B cell (primary cell): ENCODE data around the gene STK24. TPM values are rescaled to one million over a fixed set of nuclear protein-coding genes. Genes with fewer than 3 reads are reported as not detected.

Source experiments
- ATAC-seq: fragments of 200-7000 bp; cut with Tn5 transposase; one replicate; pipeline ENCODE4 v1.10.0; 2021; ENCODE audit warnings: low read depth, mild to moderate bottlenecking, moderate number of reproducible peaks, moderate library complexity
- CTCF ChIA-PET: fragments of 350-600 bp; sonication (Branson Sonifier 250); formaldehyde crosslinking; loops from one replicate; lab custom pipeline; 2021; ENCODE audit warnings: antibody characterized with exemption, inconsistent platforms; lab: Charles Lee
- POLR2A ChIA-PET: fragments of 350-600 bp; sonication (Branson Sonifier 250); formaldehyde crosslinking; loops from one replicate; lab custom pipeline; 2021; ENCODE audit warnings: antibody characterized with exemption; lab: Charles Lee
- DNase-seq: peaks from one replicate; pipeline ENCODE4 v3.0.0; 2013
- H2AFZ ChIP-seq: 2 replicates; pipeline ENCODE4 v1.6.1; 2012; ENCODE audit warnings: mild to moderate bottlenecking, low read depth, low read length; ENCODE audit not compliant: insufficient read depth, poor library complexity, severe bottlenecking
- H3K27ac ChIP-seq, 2 donors: 1 replicate in 1 of 2; 2 replicates in 1 of 2; pipeline ENCODE4 v1.5.1; 2012 to 2013; ENCODE audit warnings: low read length in 2 of 2, mild to moderate bottlenecking in 2 of 2, moderate library complexity in 1 of 2
- H3K27me3 ChIP-seq, 4 experiments: fragments of 200-600 bp in 1 of 4; sonication (generic) in 1 of 4; replicated peaks in 1 of 4; 1 replicate in 2 of 4; 2 replicates in 2 of 4; pipeline versions ENCODE4 v1.6.1 to v1.7.0; 2013 to 2016; ENCODE audit warnings: low read length in 3 of 4, mild to moderate bottlenecking in 2 of 4, mixed read lengths in 1 of 4, moderate library complexity in 1 of 4; ENCODE audit not compliant: insufficient read depth in 4 of 4, control insufficient read depth in 3 of 4; ENCODE audit errors: control extremely low read depth in 1 of 4
- H3K36me3 ChIP-seq, 2 experiments: replicated peaks in 1 of 2; 1 replicate in 1 of 2; 2 replicates in 1 of 2; pipeline versions ENCODE4 v1.6.1 to v1.7.1; 2013; ENCODE audit warnings: low read length in 1 of 2; ENCODE audit not compliant: insufficient read depth in 2 of 2, control insufficient read depth in 1 of 2; ENCODE audit errors: control extremely low read depth in 1 of 2, extremely low read depth in 1 of 2
- H3K4me1 ChIP-seq, 2 donors: fragments of 200-600 bp in 1 of 2; sonication (generic) in 1 of 2; 1 replicate in 1 of 2; 2 replicates in 1 of 2; pipeline versions ENCODE4 v1.5.1 to v1.6.1; 2013 to 2017; ENCODE audit warnings: low read length in 2 of 2; ENCODE audit not compliant: control insufficient read depth in 2 of 2, insufficient read depth in 2 of 2
- H3K4me2 ChIP-seq: replicated peaks from 2 replicates; pipeline ENCODE3; 2012; ENCODE audit warnings: mild to moderate bottlenecking, low read depth, low read length; ENCODE audit not compliant: poor library complexity, severe bottlenecking
- H3K4me3 ChIP-seq, 5 experiments: fragments of 200-600 bp in 1 of 5; sonication (generic) in 1 of 5; 1 replicate in 3 of 5; 2 replicates in 2 of 5; pipeline versions ENCODE4 v1.5.1 to v1.7.0; 2011 to 2016; ENCODE audit warnings: low read length in 4 of 5, mild to moderate bottlenecking in 4 of 5, low read depth in 2 of 5, control low read depth in 1 of 5, moderate library complexity in 1 of 5; ENCODE audit not compliant: insufficient read depth in 1 of 5; ENCODE audit errors: control extremely low read depth in 1 of 5, extremely low read depth in 1 of 5
- H3K79me2 ChIP-seq: fragments of 200-600 bp; sonication (generic); one replicate; pipeline ENCODE4 v1.6.0; 2016; ENCODE audit warnings: low read length; ENCODE audit not compliant: control insufficient read depth, insufficient read depth
- H3K9ac ChIP-seq: fragments of 200-600 bp; sonication (generic); 2 replicates; pipeline ENCODE4 v1.6.1; 2017; ENCODE audit warnings: mild to moderate bottlenecking, low read length, moderate library complexity
- H3K9me3 ChIP-seq, 3 donors: one replicate each; pipeline versions ENCODE4 v1.6.1 to v1.7.1; 2013; ENCODE audit warnings: low read length in 2 of 3; ENCODE audit not compliant: control insufficient read depth in 2 of 3, insufficient read depth in 1 of 3; ENCODE audit errors: control extremely low read depth in 1 of 3
- H4K20me1 ChIP-seq: 2 replicates; pipeline ENCODE4 v1.6.0; 2012; ENCODE audit warnings: mild to moderate bottlenecking, low read length; ENCODE audit not compliant: insufficient read depth, control insufficient read depth, poor library complexity, severe bottlenecking
- H3K27ac Mint-ChIP-seq: one replicate; pipeline ENCODE4 v1.8.0; 2021; ENCODE audit warnings: mixed read lengths
- H3K27me3 Mint-ChIP-seq: one replicate; pipeline ENCODE4 v1.8.0; 2021; ENCODE audit warnings: mixed read lengths
- H3K4me1 Mint-ChIP-seq: one replicate; pipeline ENCODE4 v1.8.0; 2021; ENCODE audit warnings: mixed read lengths
- H3K4me3 Mint-ChIP-seq: one replicate; pipeline ENCODE4 v1.8.0; 2021; ENCODE audit warnings: mixed read lengths
- H3K9me3 Mint-ChIP-seq: one replicate; pipeline ENCODE4 v1.8.0; 2022; ENCODE audit warnings: mixed read lengths; ENCODE audit not compliant: insufficient read depth
- EZH2 ChIP-seq: IDR thresholded peaks from 2 replicates; pipeline ENCODE4 v1.6.1; 2012; ENCODE audit warnings: borderline replicate concordance, low read depth, mild to moderate bottlenecking, moderate library complexity, low read length; ENCODE audit not compliant: insufficient read depth, poor library complexity, severe bottlenecking
- WGBS: methylation state at CpG from one replicate; pipeline ENCODE4 v1.1.5; 2013; ENCODE audit warnings: missing lambda C conversion rate; ENCODE audit not compliant: insufficient coverage; 5-methylcytosine and 5-hydroxymethylcytosine counted together
- intact Hi-C: fragments of 100-400 bp; cut with micrococcal nuclease; formaldehyde crosslinking; loops from one replicate; pipeline ENCODE4 v1.10.0; 2022
- polyA plus RNA-seq: library from polyadenylated mRNA; depleted of rRNA; stranded (reverse); fragments of >200 nt; gene quantifications from 2 replicates; pipeline ENCODE4 v1.2.3, GENCODE V29; 2012
- total RNA-seq, 2 donors: library from RNA; stranded (reverse); fragments of 120-200 nt in 1 of 2; gene quantifications; 1 replicate in 1 of 2; 2 replicates in 1 of 2; pipeline versions ENCODE4 v1.2.3 to v1.2.4, GENCODE V29; 2013 to 2022
- TF ChIP-seq, protein P1 (sequence below): fragments of 200-600 bp; IDR thresholded peaks from one replicate; pipeline ENCODE4 v1.8.0; 2022; ENCODE audit warnings: antibody characterized with exemption, mild to moderate bottlenecking

The STK24 gene
- total and polyA plus RNA-seq, 2 donors (not counting 1 experiment from before 2014, with no cell fraction given) = 47.2 to 117 TPM

DNA sequence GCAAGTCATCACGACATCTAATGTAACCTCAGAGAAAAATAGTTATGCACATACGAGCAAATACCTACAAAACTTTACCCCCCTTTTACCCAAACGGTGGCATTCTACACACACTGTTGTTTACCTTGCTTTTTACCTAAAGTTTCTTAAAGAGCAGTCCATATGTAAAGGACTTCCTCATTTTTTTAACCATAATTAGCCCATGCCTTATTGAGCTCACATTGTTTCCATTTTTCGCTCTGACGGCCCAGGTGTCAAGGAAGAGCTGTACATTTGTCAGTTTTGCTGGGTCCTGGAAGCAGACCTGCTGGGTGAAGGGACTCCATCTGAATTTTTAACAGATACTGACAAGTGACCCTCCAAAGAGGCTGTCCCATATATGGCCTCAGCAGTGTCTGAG lies 89.4 kb downstream of the STK24 start:
- TF ChIP-seq, protein P1, sequence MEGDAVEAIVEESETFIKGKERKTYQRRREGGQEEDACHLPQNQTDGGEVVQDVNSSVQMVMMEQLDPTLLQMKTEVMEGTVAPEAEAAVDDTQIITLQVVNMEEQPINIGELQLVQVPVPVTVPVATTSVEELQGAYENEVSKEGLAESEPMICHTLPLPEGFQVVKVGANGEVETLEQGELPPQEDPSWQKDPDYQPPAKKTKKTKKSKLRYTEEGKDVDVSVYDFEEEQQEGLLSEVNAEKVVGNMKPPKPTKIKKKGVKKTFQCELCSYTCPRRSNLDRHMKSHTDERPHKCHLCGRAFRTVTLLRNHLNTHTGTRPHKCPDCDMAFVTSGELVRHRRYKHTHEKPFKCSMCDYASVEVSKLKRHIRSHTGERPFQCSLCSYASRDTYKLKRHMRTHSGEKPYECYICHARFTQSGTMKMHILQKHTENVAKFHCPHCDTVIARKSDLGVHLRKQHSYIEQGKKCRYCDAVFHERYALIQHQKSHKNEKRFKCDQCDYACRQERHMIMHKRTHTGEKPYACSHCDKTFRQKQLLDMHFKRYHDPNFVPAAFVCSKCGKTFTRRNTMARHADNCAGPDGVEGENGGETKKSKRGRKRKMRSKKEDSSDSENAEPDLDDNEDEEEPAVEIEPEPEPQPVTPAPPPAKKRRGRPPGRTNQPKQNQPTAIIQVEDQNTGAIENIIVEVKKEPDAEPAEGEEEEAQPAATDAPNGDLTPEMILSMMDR = no peak
- TF ChIP-seq EZH2 = no peak
- peaks cover 89% of the 10 kb centered on the region for H3K4me1 Mint-ChIP-seq
- Histone ChIP-seq H3K4me3 (no peak overlapping the region), H2AFZ (no peak overlapping the region), H3K27me3 (no peaks in the 10 kb centered on the region), H4K20me1 (peaks cover 99% of the 10 kb centered on the region), H3K27ac (no peak overlapping the region), H3K9ac (peak overlapping the region; percentile 26), H3K9me3 (no peaks in the 10 kb centered on the region), H3K79me2 (peaks cover 100% of the 10 kb centered on the region), H3K4me1 (peaks cover 46 to 71% of the 10 kb centered on the region in 2 donors), H3K4me2 (peak overlapping the region; percentile 59), H3K36me3 (peaks cover 0 to 7% of the 10 kb centered on the region in 2 experiments)
- H3K27me3 Mint-ChIP-seq = no peaks in the 10 kb centered on the region
- H3K27ac Mint-ChIP-seq = peak overlapping the region; percentile 22
- ChIA-PET POLR2A (interaction anchor here (0.6 to 1.0 kb wide), 3 partner anchors 22 to 70 kb away, joined by 4 read pairs; no protein-coding TSS in a partner anchor), CTCF (interaction anchor here (0.6 to 4.0 kb wide), 4 partner anchors 32 to 191 kb away, joined by 3 to 23 read pairs (median 4); no protein-coding TSS in a partner anchor)
- no CpG with 5 or more reads among the region's 5 CpGs for WGBS
- peak; percentile 45 for DNase-seq
- ATAC-seq = peak; percentile 28
- H3K4me3 Mint-ChIP-seq = peak overlapping the region; percentile 43
- H3K9me3 Mint-ChIP-seq = no peaks in the 10 kb centered on the region
- intact Hi-C loops = loop anchor here (5.0 kb wide), 1 partner anchor 35 kb away; no protein-coding TSS in a partner anchor

DNA sequence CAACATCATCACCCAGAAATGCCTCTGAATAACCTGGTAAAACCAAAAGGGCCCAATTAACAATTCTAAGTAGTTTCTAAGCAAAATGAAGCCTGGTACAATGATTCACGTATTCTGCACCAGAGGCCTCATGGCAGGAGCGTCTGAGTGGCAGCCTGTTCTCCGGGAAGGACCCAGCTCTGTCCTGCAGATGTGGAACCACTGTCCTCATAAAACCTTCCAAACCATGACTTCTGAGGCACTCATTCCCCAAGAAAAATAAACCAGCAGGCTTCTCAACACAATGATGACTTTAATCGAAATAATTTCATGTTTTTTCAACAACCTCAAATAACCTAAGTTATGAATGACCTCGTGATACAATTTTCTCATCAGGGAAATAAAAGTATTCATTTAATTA lies 89.9 kb downstream of the STK24 start:
- peaks cover 0 to 9% of the 10 kb centered on the region in 2 experiments for H3K36me3 ChIP-seq
- Mint-ChIP-seq H3K27me3 (no peaks in the 10 kb centered on the region), H3K9me3 (no peaks in the 10 kb centered on the region), H3K4me1 (peaks cover 88% of the 10 kb centered on the region), H3K27ac (no peak overlapping the region), H3K4me3 (no peak overlapping the region)
- no peak overlapping the region for H3K9ac ChIP-seq
- H3K4me1 ChIP-seq = peaks cover 46 to 74% of the 10 kb centered on the region in 2 donors
- H3K4me3 ChIP-seq = no peak overlapping the region
- H2AFZ ChIP-seq = no peak overlapping the region
- ATAC-seq (no peak), DNase-seq (no peak)
- no peak overlapping the region for H3K27ac ChIP-seq
- no peaks in the 10 kb centered on the region for H3K27me3 ChIP-seq
- H3K9me3 ChIP-seq = no peaks in the 10 kb centered on the region
- intact Hi-C loops = loop anchor here (5.0 kb wide), 1 partner anchor 35 kb away; no protein-coding TSS in a partner anchor
- H4K20me1 ChIP-seq = peaks cover 99% of the 10 kb centered on the region
- peak overlapping the region; percentile 59 for H3K4me2 ChIP-seq
- POLR2A ChIA-PET = interaction anchor here (1.0 kb wide), 1 partner anchor 22 kb away, joined by 4 read pairs; no protein-coding TSS in a partner anchor
- WGBS = 88% methylated on average over 3 of the region's 5 CpGs
- TF ChIP-seq, protein P1 = no peak
- TF ChIP-seq EZH2 = no peak
- peaks cover 100% of the 10 kb centered on the region for H3K79me2 ChIP-seq
- CTCF ChIA-PET = interaction anchor here (1.2 to 4.0 kb wide), 2 partner anchors 33 to 165 kb away, joined by 3 to 23 read pairs; no protein-coding TSS in a partner anchor
